Skeletal muscle cell (primary cell): ENCODE data around the gene TRMT6.

Experiments used
- DNase-seq: peaks from one replicate; pipeline ENCODE4 v3.0.0-alpha.2; 2010; ENCODE audit warnings: low read depth
- H3K4me3 ChIP-seq: 2 replicates; pipeline ENCODE4 v1.5.1; 2011; ENCODE audit warnings: low read depth, mild to moderate bottlenecking, control low read depth, low read length, moderate library complexity

Gene TRMT6

DNA sequence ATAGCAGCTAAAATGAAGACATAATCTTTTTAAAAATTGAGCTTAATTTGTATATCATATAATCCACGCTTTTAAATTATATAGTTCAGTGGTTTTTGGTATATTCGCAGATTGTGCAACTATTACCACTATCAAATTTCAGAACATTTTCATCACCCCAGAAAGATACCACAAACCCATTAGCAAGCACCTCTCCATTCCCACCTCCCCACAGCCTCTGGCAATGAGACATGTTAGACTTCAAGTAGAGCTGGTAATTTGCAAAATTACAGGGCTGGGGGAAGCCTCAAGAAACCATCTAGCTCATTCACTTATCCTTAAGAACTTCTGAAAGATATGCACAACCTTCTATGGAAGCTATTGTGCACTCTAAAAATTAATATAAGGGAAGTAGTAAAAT, 37.2 kb downstream of the TRMT6 start:
- DNase-seq, result no peak
- H3K4me3 ChIP-seq, result no peak overlapping the region

DNA sequence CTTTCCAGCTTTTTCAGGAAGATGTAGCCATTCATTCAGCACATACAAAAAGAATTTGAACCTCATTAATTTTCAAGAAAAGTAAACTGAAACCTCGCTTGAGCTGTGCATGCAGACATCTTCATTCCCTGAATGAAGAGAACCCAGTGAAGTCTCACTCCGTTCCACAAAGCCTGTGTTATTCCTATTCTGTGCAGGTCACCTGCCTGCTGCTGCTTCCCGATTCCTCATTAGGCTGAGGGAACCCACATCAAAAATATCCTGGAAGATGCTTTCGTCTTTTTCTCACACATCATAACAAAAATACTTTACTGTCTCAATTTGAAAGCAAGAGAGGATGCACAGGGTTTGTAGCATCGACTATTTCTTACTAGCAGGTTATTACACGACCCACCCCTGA, 40.1 kb downstream of the TRMT6 start:
- DNase-seq, result no peak

DNA sequence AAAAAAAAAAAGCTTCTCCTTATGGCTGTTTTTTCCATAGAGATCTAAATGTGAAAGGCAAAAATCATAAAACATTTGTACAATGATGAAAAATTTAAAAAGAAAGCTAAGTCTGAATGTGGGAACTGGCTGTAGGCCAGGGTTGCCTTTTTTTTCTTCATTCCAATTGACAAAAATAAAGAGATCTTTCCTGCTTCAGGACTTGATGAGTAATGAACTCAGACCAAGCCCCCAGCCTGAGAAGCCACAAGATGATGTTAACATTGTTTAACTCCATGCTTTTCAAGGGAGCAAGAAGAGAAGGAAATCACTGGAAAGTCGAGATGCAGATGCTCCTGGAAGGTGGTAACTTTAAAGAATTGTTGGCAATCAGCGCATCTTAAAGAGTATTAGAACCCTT, 41.4 kb downstream of the TRMT6 start:
- no peak for DNase-seq
- no peak overlapping the region for H3K4me3 ChIP-seq

More for the DNA sequence above, 40.1 kb downstream of the TRMT6 start:
- no peak overlapping the region for H3K4me3 ChIP-seq

DNA sequence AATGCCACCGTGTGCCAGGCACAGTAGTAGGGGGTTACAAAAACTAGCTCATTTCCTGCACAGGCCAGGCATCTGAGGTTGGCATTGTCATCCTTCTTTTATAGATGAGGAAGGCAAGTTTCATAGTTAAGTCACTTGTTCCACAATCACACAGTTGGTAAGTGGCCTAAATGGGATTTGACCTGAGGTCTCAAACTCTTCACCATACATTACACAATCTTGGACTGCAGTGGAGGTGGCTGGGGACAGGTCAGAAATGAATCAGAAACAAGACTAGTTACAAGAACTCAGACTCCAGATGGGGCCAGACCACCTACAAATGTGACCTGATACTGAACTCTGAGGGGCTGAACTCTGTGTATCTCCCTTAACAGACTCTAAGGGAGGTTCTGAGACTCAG, 49.4 kb downstream of the TRMT6 start:
- no peak overlapping the region for H3K4me3 ChIP-seq
- DNase-seq, result no peak

DNA sequence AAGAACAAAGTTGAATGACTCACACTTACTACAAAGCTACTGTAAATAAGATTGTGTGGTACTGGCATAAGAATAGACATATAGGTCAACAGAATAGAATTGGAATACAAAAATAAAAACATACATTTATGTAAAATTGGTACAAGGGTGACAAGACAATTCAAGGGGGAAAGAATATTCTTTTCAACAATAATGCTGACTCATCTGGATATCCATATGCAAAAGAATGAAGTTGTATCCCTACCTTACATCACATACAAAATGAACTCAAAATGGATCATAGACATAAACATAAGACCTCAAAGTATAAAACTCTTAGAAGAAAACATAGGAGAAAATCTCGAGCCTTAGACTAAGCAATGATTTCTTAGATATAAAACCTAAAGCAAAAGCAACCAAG, 50.9 kb downstream of the TRMT6 start:
- DNase-seq, result no peak
- H3K4me3 ChIP-seq, result no peak overlapping the region

DNA sequence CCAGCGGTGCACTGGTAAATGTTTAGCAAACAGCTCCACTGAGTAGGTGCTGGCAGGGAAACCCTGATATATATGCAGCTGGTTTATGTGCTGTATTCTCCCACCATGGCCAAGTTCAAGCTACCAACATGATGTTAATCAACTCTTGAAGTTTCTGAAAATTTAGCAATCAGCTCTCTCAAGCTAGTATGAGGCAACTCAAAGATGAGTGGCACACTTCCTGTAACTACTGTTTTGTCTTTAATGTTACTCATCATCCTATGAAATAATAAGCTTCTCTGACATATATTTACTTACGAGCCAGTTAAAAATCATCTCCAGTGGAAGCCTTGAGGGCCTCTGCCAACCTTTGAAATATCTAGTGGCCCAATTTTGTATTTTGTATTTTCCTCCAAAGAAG, 54.7 kb downstream of the TRMT6 start:
- DNase-seq, result no peak
- no peak overlapping the region for H3K4me3 ChIP-seq

DNA sequence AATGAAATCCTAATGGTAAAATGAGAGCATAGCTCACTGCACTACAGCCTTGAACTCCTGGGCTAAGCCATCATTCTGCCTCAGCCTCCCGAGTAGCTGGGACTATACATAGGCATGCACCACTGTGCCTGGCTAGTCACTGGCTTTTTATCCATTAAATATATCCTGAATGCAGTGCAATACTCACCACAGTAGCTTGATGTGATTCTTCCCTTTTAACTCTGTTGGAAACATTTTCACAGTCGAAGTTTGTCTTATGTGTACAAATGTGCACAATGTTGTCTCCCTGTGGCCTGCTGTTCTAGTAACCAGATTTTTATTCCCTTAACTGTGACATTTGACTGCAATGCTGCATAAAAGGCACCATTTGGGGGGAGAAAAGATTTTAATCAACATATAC, 56.7 kb downstream of the TRMT6 start:
- H3K4me3 ChIP-seq, result no peak overlapping the region
- no peak for DNase-seq

DNA sequence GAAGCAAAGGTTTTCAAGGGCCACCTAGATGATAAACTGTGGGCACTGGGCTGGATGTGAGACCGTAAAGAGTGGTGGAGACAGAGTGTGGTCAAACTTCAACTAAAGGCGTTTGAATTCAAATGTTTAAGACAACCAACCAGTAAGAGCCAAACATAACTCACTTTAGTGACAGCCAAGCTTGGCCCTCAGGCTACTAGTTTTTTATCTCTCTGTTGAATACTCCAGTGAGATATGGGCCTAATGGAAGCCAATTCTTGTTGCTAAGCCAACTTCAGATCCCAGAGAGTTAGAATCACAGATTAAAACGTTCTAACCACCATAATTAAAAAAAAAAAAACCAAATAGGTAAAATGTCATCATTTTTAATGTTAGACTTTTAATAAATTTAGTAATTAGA, 57.3 kb downstream of the TRMT6 start:
- no peak overlapping the region for H3K4me3 ChIP-seq
- DNase-seq, result no peak

DNA sequence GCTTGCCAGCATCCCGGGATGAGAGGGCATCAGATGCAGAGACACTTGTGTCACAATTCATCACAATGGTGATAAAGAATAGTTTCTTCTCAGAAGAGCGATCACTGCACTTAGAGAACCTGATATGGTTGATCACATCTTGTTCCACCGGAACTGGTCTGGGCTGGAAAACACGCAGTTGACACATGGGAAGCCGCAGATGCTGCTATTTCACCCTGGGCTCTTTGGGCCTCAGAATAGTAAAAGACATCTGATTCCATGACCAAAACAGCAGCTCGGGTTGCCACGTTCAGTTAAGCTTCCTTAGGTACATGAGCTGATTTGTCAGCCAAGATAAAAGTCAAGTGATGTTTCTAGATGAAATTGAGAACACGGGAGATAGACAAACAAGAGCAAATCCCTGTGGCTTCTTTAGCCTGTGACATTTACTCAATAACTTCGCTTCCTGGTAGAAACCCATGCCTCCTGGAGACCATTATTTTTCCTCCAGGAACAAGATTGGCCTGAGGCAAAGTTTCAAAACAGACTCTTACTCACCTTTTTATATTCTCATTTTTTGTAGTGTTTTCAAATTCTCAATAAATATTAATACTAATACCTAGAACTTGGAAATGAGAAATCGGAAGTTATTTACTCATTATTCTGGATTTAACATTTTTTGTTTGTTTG, 59.4 kb downstream of the TRMT6 start:
- DNase-seq, result no peak
- H3K4me3 ChIP-seq, result no peak overlapping the region

DNA sequence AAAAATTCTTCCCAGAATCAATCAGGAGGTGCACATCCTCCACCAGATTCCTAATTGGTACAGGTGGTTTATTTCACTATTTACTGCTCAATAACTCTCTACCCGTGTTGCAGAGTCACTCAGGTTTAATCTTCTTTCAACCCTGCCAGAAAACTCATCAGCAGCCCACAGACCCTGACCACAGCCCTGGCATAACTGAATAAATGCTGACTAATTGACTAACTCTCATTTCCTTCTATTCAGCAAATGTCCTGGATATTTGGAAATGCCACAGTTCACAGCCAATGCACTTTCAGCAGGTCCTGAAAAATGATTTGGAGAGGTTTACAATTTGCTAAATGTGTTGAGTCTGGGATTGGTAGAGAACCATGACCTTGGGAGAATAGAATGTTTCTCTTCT, 62.3 kb downstream of the TRMT6 start:
- DNase-seq, result no peak
- H3K4me3 ChIP-seq, result no peak overlapping the region

DNA sequence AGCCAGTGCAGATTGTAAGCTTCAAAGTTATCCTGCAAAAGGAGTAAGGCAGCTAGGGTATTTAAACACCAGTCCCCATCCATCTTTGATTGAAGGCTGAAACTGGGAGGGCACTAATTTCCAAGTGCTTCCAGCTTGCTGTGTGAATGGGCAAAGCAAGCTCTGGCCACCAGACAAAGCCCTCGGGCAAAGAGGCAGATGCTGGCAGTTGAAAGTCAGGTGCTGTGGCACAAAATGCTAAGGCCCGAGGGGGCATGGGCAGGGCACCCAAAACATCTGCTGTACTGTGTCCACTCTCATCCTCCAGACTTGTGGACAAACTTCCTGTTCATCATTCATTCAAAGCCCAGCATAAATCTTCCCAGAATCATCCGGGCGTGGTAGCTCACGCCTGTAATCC, 62.9 kb downstream of the TRMT6 start:
- H3K4me3 ChIP-seq, result no peak overlapping the region
- no peak for DNase-seq
